ENCODE measurements around the gene COP1.

Gene COP1

GRCh38 chr1:175918364-175918801 is 288.7 kb downstream of the COP1 start:
- Histone ChIP-seq H3K4me1 (ENCODE audit: control insufficient read depth, insufficient read depth, low read length) (no peaks in the 10 kb centered on the region), H3K36me3 (ENCODE audit: control insufficient read depth, insufficient read depth, low read length, severe bottlenecking) (peaks cover 9% of the 10 kb centered on the region), H3K9ac (ENCODE audit: low read length) (no peak overlapping the region), H3K9me3 (ENCODE audit: control insufficient read depth, low read length) (no peaks in the 10 kb centered on the region), H3K27me3 (replicated peaks; ENCODE audit: control insufficient read depth, insufficient read depth, low read length) (no peaks in the 10 kb centered on the region), H3K4me3 (ENCODE audit: low read length) (no peak overlapping the region)
- DNase-seq (ENCODE audit: low read depth): no peak

GRCh38 chr1:175914115-175914514 is 293.0 kb downstream of the COP1 start:
- Histone ChIP-seq H3K4me3 (ENCODE audit: low read length) (no peak overlapping the region), H3K9me3 (ENCODE audit: control insufficient read depth, low read length) (peaks cover 17% of the 10 kb centered on the region), H3K4me1 (ENCODE audit: control insufficient read depth, insufficient read depth, low read length) (no peaks in the 10 kb centered on the region), H3K36me3 (ENCODE audit: control insufficient read depth, insufficient read depth, low read length, severe bottlenecking) (peaks cover 21% of the 10 kb centered on the region), H3K27me3 (replicated peaks; ENCODE audit: control insufficient read depth, insufficient read depth, low read length) (no peaks in the 10 kb centered on the region), H3K9ac (ENCODE audit: low read length) (no peak overlapping the region)
- DNase-seq (ENCODE audit: low read depth): no peak

- no peaks in the 10 kb centered on the region for H3K4me1 ChIP-seq (ENCODE audit: control insufficient read depth, insufficient read depth, low read length)
- DNase-seq (ENCODE audit: low read depth): no peak
- H3K27me3 ChIP-seq (replicated peaks; ENCODE audit: control insufficient read depth, insufficient read depth, low read length): no peaks in the 10 kb centered on the region
- H3K9me3 ChIP-seq (ENCODE audit: control insufficient read depth, low read length): peaks cover 17% of the 10 kb centered on the region
- peaks cover 32% of the 10 kb centered on the region for H3K36me3 ChIP-seq (ENCODE audit: control insufficient read depth, insufficient read depth, low read length, severe bottlenecking)
- no peak overlapping the region for H3K9ac ChIP-seq (ENCODE audit: low read length)
- H3K4me3 ChIP-seq (ENCODE audit: low read length): no peak overlapping the region
Observed at GRCh38 chr1:175911138-175911537, 295.9 kb downstream of the COP1 start.

GRCh38 chr1:175906370-175906769 is 300.7 kb downstream of the COP1 start:
- DNase-seq (ENCODE audit: low read depth): no peak

GRCh38 chr1:175904808-175905207 is 302.3 kb downstream of the COP1 start:
- Histone ChIP-seq H3K4me1 (ENCODE audit: control insufficient read depth, insufficient read depth, low read length) (no peaks in the 10 kb centered on the region), H3K27me3 (replicated peaks; ENCODE audit: control insufficient read depth, insufficient read depth, low read length) (no peaks in the 10 kb centered on the region)
- DNase-seq (ENCODE audit: low read depth): no peak

More at GRCh38 chr1:175906370-175906769, 300.7 kb downstream of the COP1 start:
- H3K9ac ChIP-seq (ENCODE audit: low read length): no peak overlapping the region
- H3K36me3 ChIP-seq (ENCODE audit: control insufficient read depth, insufficient read depth, low read length, severe bottlenecking): peaks cover 50% of the 10 kb centered on the region
- H3K4me1 ChIP-seq (ENCODE audit: control insufficient read depth, insufficient read depth, low read length): no peaks in the 10 kb centered on the region
- no peak overlapping the region for H3K4me3 ChIP-seq (ENCODE audit: low read length)
- H3K9me3 ChIP-seq (ENCODE audit: control insufficient read depth, low read length): peaks cover 13% of the 10 kb centered on the region
- H3K27me3 ChIP-seq (replicated peaks; ENCODE audit: control insufficient read depth, insufficient read depth, low read length): no peaks in the 10 kb centered on the region

GRCh38 chr1:175902281-175902680 is 304.8 kb downstream of the COP1 start:
- no peak for DNase-seq (ENCODE audit: low read depth)
- Histone ChIP-seq H3K36me3 (ENCODE audit: control insufficient read depth, insufficient read depth, low read length, severe bottlenecking) (peaks cover 29% of the 10 kb centered on the region), H3K4me1 (ENCODE audit: control insufficient read depth, insufficient read depth, low read length) (no peaks in the 10 kb centered on the region), H3K9me3 (ENCODE audit: control insufficient read depth, low read length) (no peaks in the 10 kb centered on the region), H3K4me3 (ENCODE audit: low read length) (no peak overlapping the region), H3K27me3 (replicated peaks; ENCODE audit: control insufficient read depth, insufficient read depth, low read length) (no peaks in the 10 kb centered on the region), H3K9ac (ENCODE audit: low read length) (no peak overlapping the region)

More at GRCh38 chr1:175904808-175905207, 302.3 kb downstream of the COP1 start:
- Histone ChIP-seq H3K36me3 (ENCODE audit: control insufficient read depth, insufficient read depth, low read length, severe bottlenecking) (peaks cover 41% of the 10 kb centered on the region), H3K4me3 (ENCODE audit: low read length) (no peak overlapping the region), H3K9me3 (ENCODE audit: control insufficient read depth, low read length) (no peaks in the 10 kb centered on the region), H3K9ac (ENCODE audit: low read length) (no peak overlapping the region)

- Histone ChIP-seq H3K27me3 (replicated peaks; ENCODE audit: control insufficient read depth, insufficient read depth, low read length) (no peaks in the 10 kb centered on the region), H3K9me3 (ENCODE audit: control insufficient read depth, low read length) (no peaks in the 10 kb centered on the region), H3K9ac (ENCODE audit: low read length) (no peak overlapping the region), H3K4me1 (ENCODE audit: control insufficient read depth, insufficient read depth, low read length) (no peaks in the 10 kb centered on the region), H3K36me3 (ENCODE audit: control insufficient read depth, insufficient read depth, low read length, severe bottlenecking) (peaks cover 29% of the 10 kb centered on the region), H3K4me3 (ENCODE audit: low read length) (no peak overlapping the region)
- no peak for DNase-seq (ENCODE audit: low read depth)
Observed at GRCh38 chr1:175901076-175901836, 305.8 kb downstream of the COP1 start.

GRCh38 chr1:175900171-175900570 is 306.9 kb downstream of the COP1 start:
- no peak for DNase-seq (ENCODE audit: low read depth)

GRCh38 chr1:175895966-175896365 is 311.1 kb downstream of the COP1 start:
- no peaks in the 10 kb centered on the region for H3K4me1 ChIP-seq (ENCODE audit: control insufficient read depth, insufficient read depth, low read length)
- DNase-seq (ENCODE audit: low read depth): no peak

More at GRCh38 chr1:175900171-175900570, 306.9 kb downstream of the COP1 start:
- no peaks in the 10 kb centered on the region for H3K4me1 ChIP-seq (ENCODE audit: control insufficient read depth, insufficient read depth, low read length)
- no peaks in the 10 kb centered on the region for H3K27me3 ChIP-seq (replicated peaks; ENCODE audit: control insufficient read depth, insufficient read depth, low read length)
- H3K9me3 ChIP-seq (ENCODE audit: control insufficient read depth, low read length): no peaks in the 10 kb centered on the region
- no peak overlapping the region for H3K4me3 ChIP-seq (ENCODE audit: low read length)
- H3K9ac ChIP-seq (ENCODE audit: low read length): no peak overlapping the region
- H3K36me3 ChIP-seq (ENCODE audit: control insufficient read depth, insufficient read depth, low read length, severe bottlenecking): peaks cover 29% of the 10 kb centered on the region

More at GRCh38 chr1:175895966-175896365, 311.1 kb downstream of the COP1 start:
- Histone ChIP-seq H3K9ac (ENCODE audit: low read length) (no peak overlapping the region), H3K4me3 (ENCODE audit: low read length) (no peak overlapping the region), H3K9me3 (ENCODE audit: control insufficient read depth, low read length) (no peaks in the 10 kb centered on the region), H3K36me3 (ENCODE audit: control insufficient read depth, insufficient read depth, low read length, severe bottlenecking) (peaks cover 3% of the 10 kb centered on the region), H3K27me3 (replicated peaks; ENCODE audit: control insufficient read depth, insufficient read depth, low read length) (no peaks in the 10 kb centered on the region)

All from adipocyte (in vitro differentiated cells).